ENCODE measurements around the gene AHCTF1. TPM values are rescaled to one million over a fixed set of nuclear protein-coding genes. Genes with fewer than 3 reads are reported as not detected.

AHCTF1 gene
- total RNA-seq (2022; extraction: Qiagen RNA extraction), result 22.6 to 31.5 TPM (median 29.0 TPM) in 5 replicates

GRCh38 chr1:246931549-246932365, at the start of gene AHCTF1:
Gene AHCTF1, minus strand, starts transcription at chr1:246931948. Its CDS starts 13,578 bp downstream, at chr1:246918370.

Other genes with a start within 250 kb of the AHCTF1 start
- 43.4 to 48.4 TPM (median 47.3 TPM) in 5 replicates for gene SCCPDH, start 207.5 kb downstream of the AHCTF1 start, total RNA-seq (2022; extraction: Qiagen RNA extraction)
- gene ZNF695, start 76.1 kb upstream of the AHCTF1 start, total RNA-seq (2022; extraction: Qiagen RNA extraction), result 2.1 to 3.2 TPM (median 2.4 TPM) in 5 replicates
- 3.3 to 4.4 TPM (median 3.5 TPM) in 5 replicates for gene ZNF670, start 146.9 kb upstream of the AHCTF1 start, total RNA-seq (2022; extraction: Qiagen RNA extraction)
- gene ZNF669, start 172.4 kb upstream of the AHCTF1 start, total RNA-seq (2022; extraction: Qiagen RNA extraction), result 2.8 to 4.5 TPM (median 3.4 TPM) in 5 replicates
- 4.0 to 5.2 TPM (median 4.8 TPM) in 5 replicates for gene ZNF124, start 240.1 kb upstream of the AHCTF1 start, total RNA-seq (2022; extraction: Qiagen RNA extraction)

All from A549 treated with Mapracorat at 1 μM for 4 hours (cell line).